H9 (cell line): ENCODE data around the gene C1orf216. TPM values are rescaled to one million over a fixed set of nuclear protein-coding genes. Genes with fewer than 3 reads are reported as not detected.

Experiments used
- DNase-seq: peaks from one replicate; pipeline ENCODE4 v3.0.0-alpha.2; 2017
- H2AFZ ChIP-seq: one replicate; pipeline ENCODE4 v1.6.1; 2013; ENCODE audit warnings: mild to moderate bottlenecking, low read length, control low read depth, moderate library complexity
- H2AK5ac ChIP-seq: 2 replicates; pipeline ENCODE4 v1.6.1; 2013; ENCODE audit warnings: low read length, control low read depth, mixed read lengths; ENCODE audit not compliant: insufficient read length
- H2BK120ac ChIP-seq: one replicate; pipeline ENCODE4 v1.6.1; 2013; ENCODE audit warnings: low read depth, mild to moderate bottlenecking, low read length, control low read depth, inconsistent platforms; ENCODE audit not compliant: poor library complexity, severe bottlenecking
- H2BK12ac ChIP-seq: 2 replicates; pipeline ENCODE4 v1.6.1; 2013; ENCODE audit warnings: low read length, control low read depth, mixed read lengths, low read depth; ENCODE audit not compliant: insufficient read length
- H2BK15ac ChIP-seq: 2 replicates; pipeline ENCODE4 v1.6.1; 2013; ENCODE audit warnings: low read depth, low read length, control low read depth
- H2BK20ac ChIP-seq: one replicate; pipeline ENCODE4 v1.6.1; 2013; ENCODE audit warnings: low read depth, mild to moderate bottlenecking, low read length, control low read depth, inconsistent platforms; ENCODE audit not compliant: poor library complexity, severe bottlenecking
- H2BK5ac ChIP-seq: 2 replicates; pipeline ENCODE4 v1.6.1; 2013; ENCODE audit warnings: low read length, control low read depth, mixed read lengths; ENCODE audit not compliant: insufficient read length
- H3K14ac ChIP-seq: 2 replicates; pipeline ENCODE4 v1.6.1; 2013; ENCODE audit warnings: low read length, control low read depth; ENCODE audit not compliant: insufficient read depth
- H3K18ac ChIP-seq: 2 replicates; pipeline ENCODE4 v1.6.1; 2013; ENCODE audit warnings: low read depth, mild to moderate bottlenecking, mixed read lengths, low read length, control low read depth; ENCODE audit not compliant: insufficient read length
- H3K23ac ChIP-seq: 2 replicates; pipeline ENCODE4 v1.6.1; 2013; ENCODE audit warnings: low read length, control low read depth, mixed read lengths, low read depth; ENCODE audit not compliant: insufficient read length
- H3K23me2 ChIP-seq: 2 replicates; pipeline ENCODE4 v1.6.1; 2013; ENCODE audit warnings: low read depth, mild to moderate bottlenecking, mixed read lengths, low read length, control low read depth; ENCODE audit not compliant: insufficient read length, poor library complexity, severe bottlenecking
- H3K27ac ChIP-seq: 2 replicates; pipeline ENCODE4 v1.5.1; 2013; ENCODE audit warnings: low read length, control low read depth, mixed read lengths, low read depth; ENCODE audit not compliant: insufficient read length
- H3K27me3 ChIP-seq: 2 replicates; pipeline ENCODE4 v1.6.1; 2013; ENCODE audit warnings: low read length, control low read depth, inconsistent platforms; ENCODE audit not compliant: insufficient read depth
- H3K4ac ChIP-seq: 2 replicates; pipeline ENCODE4 v1.6.1; 2013; ENCODE audit warnings: low read depth, mild to moderate bottlenecking, control low read depth, inconsistent platforms, low read length, moderate library complexity
- H3K4me1 ChIP-seq: 2 replicates; pipeline ENCODE4 v1.6.1; 2013; ENCODE audit warnings: low read length, control low read depth, inconsistent platforms; ENCODE audit not compliant: insufficient read depth
- H3K4me2 ChIP-seq: 2 replicates; pipeline ENCODE4 v1.6.1; 2013; ENCODE audit warnings: low read length, control low read depth, mixed read lengths; ENCODE audit not compliant: insufficient read length, insufficient read depth
- H3K56ac ChIP-seq: 2 replicates; pipeline ENCODE4 v1.6.1; 2013; ENCODE audit warnings: low read depth, mild to moderate bottlenecking, mixed read lengths, low read length, control low read depth; ENCODE audit not compliant: insufficient read length
- H3K79me1 ChIP-seq: 2 replicates; pipeline ENCODE4 v1.6.1; 2013; ENCODE audit warnings: low read depth, mild to moderate bottlenecking, moderate library complexity, low read length, control low read depth, inconsistent platforms; ENCODE audit not compliant: insufficient read depth, poor library complexity, severe bottlenecking
- H3K79me2 ChIP-seq: 2 replicates; pipeline ENCODE4 v1.6.1; 2013; ENCODE audit warnings: low read length, control low read depth, inconsistent platforms; ENCODE audit not compliant: insufficient read depth
- H3K9ac ChIP-seq: 2 replicates; pipeline ENCODE4 v1.6.1; 2013; ENCODE audit warnings: low read length, control low read depth, mixed read lengths; ENCODE audit not compliant: insufficient read length; ENCODE audit errors: extremely low read depth
- H3K9me3 ChIP-seq: one replicate; pipeline ENCODE4 v1.6.1; 2013; ENCODE audit warnings: low read depth, low read length, inconsistent platforms; ENCODE audit not compliant: control insufficient read depth
- H3T11ph ChIP-seq: one replicate; pipeline ENCODE4 v1.6.1; 2013; ENCODE audit warnings: mild to moderate bottlenecking, low read length, control low read depth, inconsistent platforms
- H4K20me1 ChIP-seq: one replicate; pipeline ENCODE4 v1.6.1; 2013; ENCODE audit not compliant: control insufficient read depth, insufficient read length, insufficient read depth
- H4K5ac ChIP-seq: 2 replicates; pipeline ENCODE4 v1.6.1; 2013; ENCODE audit warnings: low read depth, mild to moderate bottlenecking, mixed read lengths, low read length, control low read depth; ENCODE audit not compliant: insufficient read length
- H4K8ac ChIP-seq: replicated peaks from 2 replicates; pipeline ENCODE4 v1.6.1; 2013; ENCODE audit warnings: low read length, control low read depth, mixed read lengths, low read depth; ENCODE audit not compliant: insufficient read length
- H4K91ac ChIP-seq: 2 replicates; pipeline ENCODE4 v1.6.1; 2013; ENCODE audit warnings: low read depth, mild to moderate bottlenecking, moderate library complexity, mixed read lengths, low read length, control low read depth; ENCODE audit not compliant: insufficient read length
- H3K27ac Mint-ChIP-seq, 3 experiments: 2 replicates in 2 of 3; 3 replicates in 1 of 3; pipeline ENCODE4 v1.8.0; 2020 to 2021; ENCODE audit warnings: mixed read lengths in 3 of 3, mild to moderate bottlenecking in 1 of 3, moderate library complexity in 1 of 3
- H3K27me3 Mint-ChIP-seq: 2 replicates; pipeline ENCODE4 v1.8.0; 2021; ENCODE audit warnings: low read depth, mild to moderate bottlenecking, moderate library complexity, mixed read lengths
- H3K36me3 Mint-ChIP-seq, 3 experiments: 2 replicates in 2 of 3; 3 replicates in 1 of 3; pipeline ENCODE4 v1.8.0; 2020 to 2021; ENCODE audit warnings: low read depth in 3 of 3, mixed read lengths in 3 of 3; ENCODE audit not compliant: insufficient read depth in 1 of 3
- H3K4me1 Mint-ChIP-seq, 2 experiments: 2 replicates each; pipeline ENCODE4 v1.8.0; 2020; ENCODE audit warnings: mixed read lengths in 2 of 2
- H3K4me3 Mint-ChIP-seq, 2 experiments: 2 replicates in 1 of 2; 3 replicates in 1 of 2; pipeline ENCODE4 v1.8.0; 2020 to 2021; ENCODE audit warnings: mild to moderate bottlenecking in 2 of 2, mixed read lengths in 2 of 2, moderate library complexity in 1 of 2
- H3K9me3 Mint-ChIP-seq, 2 experiments: 2 replicates in 1 of 2; 3 replicates in 1 of 2; pipeline ENCODE4 v1.8.0; 2020; ENCODE audit warnings: mild to moderate bottlenecking in 2 of 2, mixed read lengths in 2 of 2, moderate library complexity in 1 of 2
- CTCF ChIP-seq: fragments of 200-600 bp; sonication (generic); conservative IDR thresholded peaks from 3 replicates; pipeline ENCODE4 v1.8.0; 2021; ENCODE audit warnings: antibody characterized with exemption, mild to moderate bottlenecking
- WGBS: extraction: QIAGEN DNeasy Blood & Tissue Kit; methylation state at CpG from one replicate; pipeline ENCODE4 v1.1.7; 2013; ENCODE audit warnings: missing lambda C conversion rate, low lambda C conversion rate, mixed read lengths; ENCODE audit not compliant: insufficient read length; ENCODE audit errors: extremely low coverage; 5-methylcytosine and 5-hydroxymethylcytosine counted together
- total RNA-seq: library from RNA; stranded (reverse); gene quantifications from 2 replicates; pipeline ENCODE4 v1.2.1, GENCODE V29; 2021

Gene C1orf216
- total RNA-seq, 1 experiment from 2014 or later = 13.5 TPM

DNA sequence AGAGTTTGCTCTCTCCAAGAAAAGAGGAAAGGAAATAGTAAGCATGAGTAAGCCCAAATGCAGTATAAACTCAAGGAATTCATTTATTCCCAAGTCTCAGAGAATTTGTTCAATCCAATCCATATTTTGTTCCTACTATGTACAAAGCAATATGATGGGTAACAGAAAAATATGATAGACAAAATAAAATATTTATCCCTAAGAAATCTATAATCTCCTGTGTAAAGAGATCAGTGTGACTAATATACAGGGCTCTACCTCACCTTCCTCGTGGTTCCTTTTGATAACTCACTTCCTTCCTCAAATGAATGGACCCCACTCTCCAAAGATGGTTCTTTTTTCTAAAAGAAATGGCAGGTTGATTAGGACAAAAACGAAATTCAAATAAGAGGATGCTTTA is 43.5 kb upstream of the C1orf216 start:
- Mint-ChIP-seq H3K9me3 (no peaks in the 10 kb centered on the region), H3K36me3 (peaks cover 23 to 68% (median 64%) of the 10 kb centered on the region in 3 experiments; a peak in 6 of 7 replicates), H3K27me3 (no peaks in the 10 kb centered on the region), H3K4me3 (no peak overlapping the region), H3K27ac (no peak overlapping the region), H3K4me1 (0 out of 4 replicates have a peak, but pooled peaks cover 0 to 2% of the 10 kb centered on the region in 2 experiments)
- H2BK12ac ChIP-seq = no peak overlapping the region
- no peak overlapping the region for H2AFZ ChIP-seq
- no peaks in the 10 kb centered on the region for H3K9me3 ChIP-seq
- H2BK15ac ChIP-seq = no peak overlapping the region
- no peak overlapping the region for H2BK120ac ChIP-seq
- H3K4ac ChIP-seq = no peak overlapping the region
- no CpG with 5 or more reads among the region's 2 CpGs for WGBS
- no peak overlapping the region for H3T11ph ChIP-seq
- H3K27me3 ChIP-seq = no peaks in the 10 kb centered on the region
- no peak overlapping the region for H3K23ac ChIP-seq
- H3K18ac ChIP-seq = no peak overlapping the region
- H3K4me1 ChIP-seq = no peaks in the 10 kb centered on the region
- no peak overlapping the region for H3K14ac ChIP-seq
- no peaks in the 10 kb centered on the region; the same call in 1 of the 2 replicates for H3K79me2 ChIP-seq
- no peak overlapping the region for H4K5ac ChIP-seq
- no peak overlapping the region for H3K4me2 ChIP-seq
- no peaks in the 10 kb centered on the region for H3K79me1 ChIP-seq
- DNase-seq = no peak
- H4K20me1 ChIP-seq = no peaks in the 10 kb centered on the region
- H3K56ac ChIP-seq = no peak overlapping the region
- no peak overlapping the region for H2AK5ac ChIP-seq
- no peak overlapping the region for H4K91ac ChIP-seq
- no peaks in the 10 kb centered on the region for H3K23me2 ChIP-seq
- no peak overlapping the region for H3K27ac ChIP-seq
- no peak for TF ChIP-seq CTCF
- no peak overlapping the region for H4K8ac ChIP-seq
- H2BK5ac ChIP-seq = no peak overlapping the region
- H3K9ac ChIP-seq = no peak overlapping the region
- no peak overlapping the region for H2BK20ac ChIP-seq
